Measurements from ENCODE around the gene DCAKD. TPM values are rescaled to one million over a fixed set of nuclear protein-coding genes. Genes with fewer than 3 reads are reported as not detected.

Gene DCAKD
- total and polyA plus RNA-seq, 2 of the 8 experiments (the other 6 are each of a cell fraction or from before 2014, with no cell fraction given): 35.6 to 52.9 TPM

GRCh38 chr17:45060797-45061605 lies 9.6 kb upstream of the DCAKD start, which contains the start of gene NMT1 (continued):
- TF ChIP-seq CHD7 (IDR thresholded peaks at IDR 0.05; ENCODE audit: insufficient replicate concordance, low read length): no peak
- no peak for TF ChIP-seq CBX5 (IDR thresholded peaks at IDR 0.05; ENCODE audit: low read depth, low read length)
- no peak for TF ChIP-seq ATF3 (IDR thresholded peaks at IDR 0.05; ENCODE audit: insufficient read depth, low read depth, low read length)
- no peak for TF ChIP-seq JUN (IDR thresholded peaks at IDR 0.05; ENCODE audit: low read depth, low read length)
- TF ChIP-seq GABPA (IDR thresholded peaks at IDR 0.05; ENCODE audit: borderline replicate concordance, insufficient read depth, low read length): no peak
- peak; percentile 97 for TF ChIP-seq KDM5A (IDR thresholded peaks at IDR 0.05; ENCODE audit: low read length)
- TF ChIP-seq GTF2F1 (IDR thresholded peaks at IDR 0.05; ENCODE audit: borderline replicate concordance, low read depth, low read length): peak; percentile 64; the same call in 1 of the 2 replicates
